ENCODE data around the gene TBC1D9. TPM values are rescaled to one million over a fixed set of nuclear protein-coding genes. Genes with fewer than 3 reads are reported as not detected.
A peak's percentile ranks its signal among the peaks of the same experiment; 100 is the strongest.

Gene TBC1D9
- 22.1 TPM for total RNA-seq

DNA sequence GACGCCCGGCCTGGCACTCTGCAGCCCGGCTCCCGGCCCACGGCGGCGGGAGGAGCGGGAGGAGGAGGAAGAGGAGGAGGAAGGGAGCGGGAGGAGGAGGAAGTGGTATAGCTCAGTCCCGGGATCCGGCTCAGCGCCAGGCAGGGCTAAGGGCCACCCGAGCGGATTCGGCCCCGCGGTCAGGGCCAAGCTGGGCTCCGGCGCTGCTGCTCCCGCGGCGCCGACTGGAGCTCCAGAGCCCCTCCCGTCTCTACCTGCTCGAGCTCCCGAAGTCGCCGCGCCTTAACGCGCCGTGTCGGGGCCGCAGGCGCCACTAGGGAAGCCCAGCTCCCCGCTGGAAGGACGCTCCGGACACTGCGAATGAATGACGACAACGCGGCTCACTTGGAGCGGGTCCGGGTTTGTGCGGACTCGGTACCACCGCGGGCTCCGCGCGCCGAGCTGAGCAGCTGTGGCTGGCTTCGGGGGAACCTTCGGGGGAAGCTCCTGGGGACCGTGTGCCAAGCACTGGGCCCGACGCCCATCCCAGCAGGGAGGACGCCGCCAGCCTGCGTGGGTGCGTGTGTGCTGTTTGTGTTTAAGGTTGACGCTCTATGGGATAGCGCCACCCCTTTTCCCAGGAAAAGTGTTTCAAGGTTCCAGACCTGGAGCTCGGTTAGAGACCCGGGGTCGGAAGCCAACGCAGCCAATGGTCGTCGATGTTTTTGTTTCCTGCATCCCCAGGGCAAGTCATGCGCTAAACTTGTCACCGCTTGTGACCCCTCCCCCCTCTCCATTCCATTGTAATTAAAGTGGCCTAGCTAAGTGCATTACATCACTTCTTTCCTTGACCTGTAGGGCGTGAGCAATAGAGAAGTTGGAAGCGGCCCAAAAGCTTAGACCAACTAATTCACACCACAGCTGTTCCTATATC lies at the start of gene TBC1D9:
TBC1D9 (minus strand) TSS at position 67 of the 913 bp plus-strand sequence. CDS start 340 bp downstream, outside the sequence.
- Histone ChIP-seq H3K9me3 (no peaks in the 10 kb centered on the region), H3K27me3 (no peaks in the 10 kb centered on the region), H3K4me1 (peaks cover 19% of the 10 kb centered on the region), H3K4me3 (peak within 1 kb of the TSS; percentile 68 to 74), H3K36me3 (no peaks in the 10 kb centered on the region), H3K27ac (peak within 1 kb of the TSS; percentile 93)
- intact Hi-C loops (cut with DNase I) = no loop called here
- peak in 1 of 2 donors; percentile 94 for DNase-seq (ENCODE audit: extremely low spot score in 2 of 2)
- TF ChIP-seq, protein P1, sequence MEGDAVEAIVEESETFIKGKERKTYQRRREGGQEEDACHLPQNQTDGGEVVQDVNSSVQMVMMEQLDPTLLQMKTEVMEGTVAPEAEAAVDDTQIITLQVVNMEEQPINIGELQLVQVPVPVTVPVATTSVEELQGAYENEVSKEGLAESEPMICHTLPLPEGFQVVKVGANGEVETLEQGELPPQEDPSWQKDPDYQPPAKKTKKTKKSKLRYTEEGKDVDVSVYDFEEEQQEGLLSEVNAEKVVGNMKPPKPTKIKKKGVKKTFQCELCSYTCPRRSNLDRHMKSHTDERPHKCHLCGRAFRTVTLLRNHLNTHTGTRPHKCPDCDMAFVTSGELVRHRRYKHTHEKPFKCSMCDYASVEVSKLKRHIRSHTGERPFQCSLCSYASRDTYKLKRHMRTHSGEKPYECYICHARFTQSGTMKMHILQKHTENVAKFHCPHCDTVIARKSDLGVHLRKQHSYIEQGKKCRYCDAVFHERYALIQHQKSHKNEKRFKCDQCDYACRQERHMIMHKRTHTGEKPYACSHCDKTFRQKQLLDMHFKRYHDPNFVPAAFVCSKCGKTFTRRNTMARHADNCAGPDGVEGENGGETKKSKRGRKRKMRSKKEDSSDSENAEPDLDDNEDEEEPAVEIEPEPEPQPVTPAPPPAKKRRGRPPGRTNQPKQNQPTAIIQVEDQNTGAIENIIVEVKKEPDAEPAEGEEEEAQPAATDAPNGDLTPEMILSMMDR (IDR thresholded peaks at IDR 0.05) = peak in 1 of 3 experiments; percentile 11
- TF ChIP-seq POLR2A (IDR thresholded peaks at IDR 0.05) = peak in 1 of 2 donors; percentile 53
- TF ChIP-seq POLR2AphosphoS5 (IDR thresholded peaks at IDR 0.05; ENCODE audit: insufficient read depth in 1 of 2, low read depth in 1 of 2) = peak; percentile 75 to 95

GRCh38 chr4:140805293-140805692 lies 49.1 kb upstream of the TBC1D9 start:
- Histone ChIP-seq H3K9me3 (no peaks in the 10 kb centered on the region), H3K4me3 (no peak overlapping the region), H3K27ac (no peak overlapping the region), H3K27me3 (no peaks in the 10 kb centered on the region), H3K4me1 (no peaks in the 10 kb centered on the region), H3K36me3 (no peaks in the 10 kb centered on the region)
- TF ChIP-seq POLR2AphosphoS5 (IDR thresholded peaks at IDR 0.05; ENCODE audit: insufficient read depth in 1 of 2, low read depth in 1 of 2) = no peak
- TF ChIP-seq, protein P1 (IDR thresholded peaks at IDR 0.05) = no peak
- no peak for TF ChIP-seq POLR2A (IDR thresholded peaks at IDR 0.05)
- no peak for DNase-seq (ENCODE audit: extremely low spot score in 2 of 2)
- intact Hi-C loops (cut with DNase I) = no loop called here

GRCh38 chr4:140802591-140802990 lies 46.4 kb upstream of the TBC1D9 start:
- no peak for DNase-seq (ENCODE audit: extremely low spot score in 2 of 2)
- Histone ChIP-seq H3K27ac (no peak overlapping the region), H3K36me3 (no peaks in the 10 kb centered on the region), H3K27me3 (no peaks in the 10 kb centered on the region), H3K4me1 (no peaks in the 10 kb centered on the region), H3K9me3 (no peaks in the 10 kb centered on the region), H3K4me3 (no peak overlapping the region)
- intact Hi-C loops (cut with DNase I) = no loop called here
- TF ChIP-seq POLR2A (IDR thresholded peaks at IDR 0.05) (no peak), POLR2AphosphoS5 (IDR thresholded peaks at IDR 0.05; ENCODE audit: insufficient read depth in 1 of 2, low read depth in 1 of 2) (no peak)
- TF ChIP-seq, protein P1 (IDR thresholded peaks at IDR 0.05) = no peak

DNA sequence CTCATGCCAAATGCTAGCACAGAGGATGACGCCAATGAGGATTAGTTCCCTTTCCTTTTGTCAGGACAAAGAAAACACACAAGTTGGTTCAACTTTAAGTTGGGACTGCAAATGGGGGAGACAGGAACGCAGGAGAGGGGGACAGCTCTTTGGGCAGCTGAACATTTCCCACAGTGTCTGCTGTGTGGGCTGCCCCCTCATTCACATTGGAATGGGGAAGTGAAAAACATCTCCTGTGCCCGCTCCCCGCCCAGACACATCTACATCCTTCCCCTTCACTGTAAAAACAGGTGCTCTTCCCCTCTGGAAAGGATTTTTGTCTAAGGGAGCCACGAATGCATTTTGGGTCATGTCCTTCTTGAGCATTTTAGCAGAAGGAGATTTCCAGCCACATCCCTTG lies 44.5 kb upstream of the TBC1D9 start:
- DNase-seq (ENCODE audit: extremely low spot score in 2 of 2) = no peak
- H3K27ac ChIP-seq = no peak overlapping the region
- intact Hi-C loops (cut with DNase I) = no loop called here
- H3K4me1 ChIP-seq = no peaks in the 10 kb centered on the region
- H3K9me3 ChIP-seq = no peaks in the 10 kb centered on the region
- H3K36me3 ChIP-seq = no peaks in the 10 kb centered on the region
- H3K27me3 ChIP-seq = no peaks in the 10 kb centered on the region
- no peak for TF ChIP-seq POLR2A (IDR thresholded peaks at IDR 0.05)
- no peak overlapping the region for H3K4me3 ChIP-seq

- TF ChIP-seq, protein P1 (IDR thresholded peaks at IDR 0.05) = no peak
- no peak for TF ChIP-seq POLR2A (IDR thresholded peaks at IDR 0.05)
- TF ChIP-seq POLR2AphosphoS5 (IDR thresholded peaks at IDR 0.05; ENCODE audit: insufficient read depth in 1 of 2, low read depth in 1 of 2) = no peak
- no peaks in the 10 kb centered on the region for H3K27me3 ChIP-seq
- no peak overlapping the region for H3K27ac ChIP-seq
- no peaks in the 10 kb centered on the region for H3K9me3 ChIP-seq
- intact Hi-C loops (cut with DNase I) = no loop called here
- no peaks in the 10 kb centered on the region for H3K4me1 ChIP-seq
- H3K36me3 ChIP-seq = no peaks in the 10 kb centered on the region
- DNase-seq (ENCODE audit: extremely low spot score in 2 of 2) = no peak
- H3K4me3 ChIP-seq = no peak overlapping the region
Observed at GRCh38 chr4:140799686-140800225, 43.6 kb upstream of the TBC1D9 start.
